Ectodermal cell (in vitro differentiated cells): ENCODE measurements around the gene RMP24.
A peak's percentile ranks its signal among the peaks of the same experiment; 100 is the strongest.
"Not testable (repeated sequence)": the region's sequence is repeated elsewhere in the genome, so short reads cannot be mapped to it uniquely, and the experiment has no call there.

Experiments
- H3K27ac ChIP-seq: 2 replicates; pipeline ENCODE4 v1.7.0; 2013; ENCODE audit warnings: mild to moderate bottlenecking, low read depth, low read length; ENCODE audit not compliant: insufficient read depth, poor library complexity, severe bottlenecking
- H3K27me3 ChIP-seq: 2 replicates; pipeline ENCODE4 v1.7.0; 2013; ENCODE audit warnings: mild to moderate bottlenecking, low read length; ENCODE audit not compliant: insufficient read depth, control insufficient read depth, poor library complexity, severe bottlenecking
- H3K36me3 ChIP-seq: one replicate; pipeline ENCODE4 v1.7.0; 2013; ENCODE audit warnings: low read length; ENCODE audit not compliant: control insufficient read depth, insufficient read depth
- H3K4me1 ChIP-seq: one replicate; pipeline ENCODE4 v1.7.0; 2013; ENCODE audit warnings: low read length; ENCODE audit not compliant: control insufficient read depth, insufficient read depth
- H3K4me3 ChIP-seq: 2 replicates; pipeline ENCODE4 v1.7.0; 2013; ENCODE audit warnings: low read depth, low read length, control low read depth; ENCODE audit not compliant: insufficient read depth
- H3K9me3 ChIP-seq: 2 replicates; pipeline ENCODE4 v1.7.0; 2013; ENCODE audit warnings: mild to moderate bottlenecking, low read length, moderate library complexity; ENCODE audit not compliant: control insufficient read depth
- WGBS, 2 experiments: methylation state at CpG; one replicate each; pipeline ENCODE4 v1.1.7; 2013; ENCODE audit warnings: missing lambda C conversion rate in 2 of 2; 5-methylcytosine and 5-hydroxymethylcytosine counted together

RMP24 gene

DNA sequence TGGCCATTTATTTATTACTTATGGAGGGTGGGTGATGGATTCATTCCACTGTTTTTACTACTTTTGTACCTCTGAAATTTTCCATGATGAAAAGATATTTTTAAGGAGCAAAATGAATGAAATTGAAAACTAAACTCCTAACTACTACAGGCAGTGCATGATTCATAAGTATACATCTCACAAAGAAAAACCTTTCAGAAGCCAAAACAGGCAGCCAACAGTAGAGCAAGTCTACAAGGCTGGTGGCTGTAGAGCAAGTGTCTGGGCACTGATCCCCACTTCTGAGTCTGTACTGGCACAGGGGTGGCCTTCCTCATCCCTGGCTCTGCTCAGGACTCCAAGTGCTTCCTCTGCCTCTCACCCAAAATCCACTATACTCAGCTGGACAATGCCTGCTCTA, 8.2 kb upstream of the RMP24 start:
- H3K27ac ChIP-seq = no peak overlapping the region
- H3K4me3 ChIP-seq = no peak overlapping the region
- no peaks in the 10 kb centered on the region for H3K36me3 ChIP-seq
- no peaks in the 10 kb centered on the region for H3K9me3 ChIP-seq
- H3K27me3 ChIP-seq = no peaks in the 10 kb centered on the region
- no peaks in the 10 kb centered on the region for H3K4me1 ChIP-seq

DNA sequence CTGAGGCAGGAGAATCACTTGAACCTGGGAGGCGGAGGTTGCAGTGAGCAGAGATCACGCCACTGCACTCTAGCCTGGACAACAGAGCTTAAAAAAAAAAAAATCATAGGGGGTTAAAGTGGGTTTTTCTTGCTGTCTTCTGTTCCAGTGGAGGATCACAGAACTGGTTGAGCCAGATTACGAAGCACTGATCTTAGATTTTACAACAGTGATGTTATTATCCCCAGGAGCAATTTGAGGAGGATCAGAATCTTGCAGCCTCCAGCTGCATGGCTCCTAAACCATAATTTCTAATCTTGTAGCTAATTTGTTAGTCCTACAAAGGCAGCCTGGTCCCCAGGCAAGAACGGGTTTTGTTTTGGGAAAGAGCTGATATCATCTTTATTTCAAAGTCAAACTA, 4.6 kb upstream of the RMP24 start:
- not testable (repeated sequence) for H3K4me3 ChIP-seq
- 90 to 94% methylated on average over 3 to 4 of the region's 4 CpGs for WGBS, 2 experiments

DNA sequence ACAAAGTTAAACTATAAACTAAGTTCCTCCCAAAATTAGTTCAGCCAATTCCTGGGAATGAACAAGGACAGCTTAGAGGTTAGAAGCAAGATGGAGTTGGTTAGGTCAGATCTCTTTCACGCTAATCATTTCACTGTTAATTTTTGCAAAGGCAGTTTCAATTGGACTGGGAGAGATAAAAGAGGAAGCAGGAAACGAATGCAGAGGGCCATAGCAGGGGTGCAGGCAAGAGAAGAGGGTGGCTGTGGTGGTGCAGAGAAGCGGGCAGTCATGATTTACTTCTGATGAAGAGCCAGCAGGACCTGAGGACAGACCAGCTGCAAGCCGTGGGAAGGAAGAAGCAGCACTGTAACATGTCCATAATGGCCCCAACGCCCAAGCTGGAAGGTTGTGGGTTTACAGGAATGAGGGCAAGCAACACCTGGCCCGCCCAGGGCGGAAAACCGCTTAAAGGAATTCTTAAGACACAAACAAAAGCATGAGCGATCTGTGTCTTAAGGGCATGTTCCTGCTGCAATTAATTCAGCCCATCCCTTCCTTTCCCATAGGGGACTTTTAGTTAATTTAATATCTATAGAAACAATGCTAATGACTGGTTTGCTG, 4.1 kb upstream of the RMP24 start:
- Histone ChIP-seq H3K27ac (no peak overlapping the region), H3K36me3 (no peaks in the 10 kb centered on the region), H3K4me3 (no peak overlapping the region), H3K9me3 (no peaks in the 10 kb centered on the region), H3K27me3 (no peaks in the 10 kb centered on the region), H3K4me1 (no peaks in the 10 kb centered on the region)
- WGBS, 2 experiments = 91 to 94% methylated on average over 9 of the region's 9 CpGs

More for the DNA sequence above, 4.6 kb upstream of the RMP24 start:
- H3K36me3 ChIP-seq, H3K4me1 ChIP-seq, H3K27me3 ChIP-seq, H3K9me3 ChIP-seq, H3K27ac ChIP-seq: not testable (repeated sequence)

DNA sequence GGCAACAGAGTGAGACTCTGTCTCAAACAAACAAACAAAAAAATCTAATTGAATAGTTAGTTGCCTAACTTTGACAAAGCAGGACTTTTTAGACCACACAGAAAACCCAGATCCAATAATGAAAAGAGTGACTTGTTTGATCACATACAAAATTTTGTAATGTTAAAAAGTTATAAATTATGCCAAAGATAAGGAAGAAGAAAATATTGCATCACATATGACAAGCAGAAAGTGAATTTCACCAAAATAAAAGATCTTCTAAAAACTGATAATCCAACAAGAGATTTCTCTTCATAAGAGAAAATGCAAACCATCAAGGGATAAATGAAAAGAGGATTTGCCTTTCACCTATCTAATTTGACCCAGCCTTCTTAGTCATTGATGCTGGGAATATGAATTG, 2.8 kb upstream of the RMP24 start:
- Histone ChIP-seq H3K4me3 (no peak overlapping the region), H3K4me1 (no peaks in the 10 kb centered on the region), H3K27ac (no peak overlapping the region), H3K36me3 (no peaks in the 10 kb centered on the region), H3K9me3 (no peaks in the 10 kb centered on the region), H3K27me3 (no peaks in the 10 kb centered on the region)

DNA sequence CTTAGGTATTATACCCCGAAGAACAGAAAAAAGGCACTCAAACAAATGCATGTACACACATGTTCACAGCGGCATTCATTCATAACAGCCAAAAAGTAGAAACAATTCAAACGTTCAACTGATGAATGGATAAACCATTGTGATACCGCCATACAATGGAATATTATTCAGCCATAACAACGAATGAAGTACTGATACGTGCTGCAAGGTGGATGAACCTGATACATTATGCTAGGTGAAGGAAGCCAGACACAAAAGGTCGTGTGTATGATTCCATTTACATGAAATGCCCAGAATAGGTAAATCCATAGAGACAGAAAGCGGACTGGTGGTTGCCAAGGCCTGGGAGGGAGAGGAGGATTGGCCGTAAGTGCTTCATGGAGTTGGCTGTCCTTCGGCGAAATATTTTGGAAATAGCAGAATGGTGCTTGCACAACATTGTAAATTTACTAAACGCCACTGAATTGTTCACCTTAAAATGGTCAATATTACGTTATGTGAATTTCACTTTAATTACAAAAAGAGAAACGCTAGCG, 750 bp upstream of the RMP24 start:
- H3K4me1 ChIP-seq = no peaks in the 10 kb centered on the region
- no peak overlapping the region for H3K27ac ChIP-seq
- peaks cover 10% of the 10 kb centered on the region for H3K36me3 ChIP-seq
- 50 to 56% methylated on average over 14 to 15 of the region's 15 CpGs for WGBS, 2 experiments
- H3K4me3 ChIP-seq = peak overlapping the region; percentile 69
- H3K27me3 ChIP-seq = no peaks in the 10 kb centered on the region
- H3K9me3 ChIP-seq = no peaks in the 10 kb centered on the region

DNA sequence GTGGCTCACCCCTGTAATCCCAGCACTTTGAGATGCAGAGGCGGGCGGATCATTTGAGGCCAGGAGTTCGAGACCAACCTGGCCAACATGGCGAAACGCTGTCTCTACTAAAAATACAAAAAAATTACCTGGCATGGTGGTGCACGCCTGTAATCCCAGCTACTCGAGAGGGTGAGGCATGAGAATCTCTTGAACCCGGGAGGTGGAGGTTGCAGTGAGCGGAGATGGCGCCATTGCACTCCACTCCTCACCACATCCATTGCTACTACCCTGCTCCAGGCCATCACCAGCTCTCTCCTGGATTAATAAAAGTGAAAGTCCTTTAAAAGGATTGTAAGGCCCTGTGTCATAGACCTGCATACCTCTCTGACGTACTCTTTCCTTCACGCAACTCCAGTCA, 1.2 kb downstream of the RMP24 start:
- Histone ChIP-seq H3K36me3 (peaks cover 26% of the 10 kb centered on the region), H3K27ac (no peak overlapping the region), H3K9me3 (no peaks in the 10 kb centered on the region), H3K4me1 (no peaks in the 10 kb centered on the region), H3K4me3 (peak overlapping the region; percentile 69), H3K27me3 (no peaks in the 10 kb centered on the region)
- WGBS, 2 experiments = 87 to 89% methylated on average over 12 of the region's 12 CpGs

DNA sequence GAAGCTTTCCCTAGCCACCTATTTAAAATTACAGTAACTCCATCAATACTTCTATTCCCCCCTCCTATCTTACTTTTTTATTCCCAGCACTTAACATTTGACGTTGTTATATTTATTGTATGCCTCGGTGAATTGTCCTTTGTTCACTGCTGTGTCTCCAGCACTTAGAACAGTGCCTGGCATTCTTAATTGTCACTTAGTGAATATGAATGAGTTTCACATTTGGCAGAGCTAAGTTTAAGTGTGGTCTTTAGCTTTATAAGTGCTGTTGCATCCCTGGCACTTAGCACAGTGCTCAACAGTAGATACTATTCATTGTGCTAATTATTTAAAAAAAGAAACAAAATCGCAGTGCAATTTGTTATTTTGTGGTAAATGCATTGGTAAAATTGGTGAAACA, 1.7 kb downstream of the RMP24 start:
- H3K4me1 ChIP-seq = no peaks in the 10 kb centered on the region
- no peak overlapping the region for H3K4me3 ChIP-seq
- H3K27me3 ChIP-seq = no peaks in the 10 kb centered on the region
- WGBS, 2 experiments = 96 to 97% methylated on average over 3 of the region's 3 CpGs
- peaks cover 27% of the 10 kb centered on the region for H3K36me3 ChIP-seq
- H3K27ac ChIP-seq = no peak overlapping the region
- no peaks in the 10 kb centered on the region for H3K9me3 ChIP-seq

DNA sequence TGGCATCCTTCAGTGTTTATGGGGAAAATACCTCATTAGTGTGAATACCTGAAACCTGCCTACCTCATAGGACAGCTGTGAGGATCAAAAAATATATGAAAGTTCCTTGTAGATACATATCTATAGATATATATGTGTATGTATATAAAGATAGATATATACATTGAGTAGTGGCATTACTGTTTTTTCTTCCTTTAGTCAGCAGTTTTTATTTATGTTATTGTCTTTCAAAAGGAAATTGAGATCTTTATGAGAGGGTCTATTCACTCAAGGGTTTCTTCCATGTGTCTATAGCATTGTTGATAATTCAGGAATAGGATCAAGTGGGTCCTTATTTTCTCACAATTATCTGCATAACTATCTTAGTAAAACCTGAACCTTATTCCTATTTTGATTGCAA, 6.6 kb downstream of the RMP24 start:
- H3K27me3 ChIP-seq = no peaks in the 10 kb centered on the region
- no peak overlapping the region for H3K4me3 ChIP-seq
- H3K36me3 ChIP-seq = peaks cover 36% of the 10 kb centered on the region
- no peak overlapping the region for H3K27ac ChIP-seq
- no peaks in the 10 kb centered on the region for H3K4me1 ChIP-seq
- H3K9me3 ChIP-seq = no peaks in the 10 kb centered on the region

DNA sequence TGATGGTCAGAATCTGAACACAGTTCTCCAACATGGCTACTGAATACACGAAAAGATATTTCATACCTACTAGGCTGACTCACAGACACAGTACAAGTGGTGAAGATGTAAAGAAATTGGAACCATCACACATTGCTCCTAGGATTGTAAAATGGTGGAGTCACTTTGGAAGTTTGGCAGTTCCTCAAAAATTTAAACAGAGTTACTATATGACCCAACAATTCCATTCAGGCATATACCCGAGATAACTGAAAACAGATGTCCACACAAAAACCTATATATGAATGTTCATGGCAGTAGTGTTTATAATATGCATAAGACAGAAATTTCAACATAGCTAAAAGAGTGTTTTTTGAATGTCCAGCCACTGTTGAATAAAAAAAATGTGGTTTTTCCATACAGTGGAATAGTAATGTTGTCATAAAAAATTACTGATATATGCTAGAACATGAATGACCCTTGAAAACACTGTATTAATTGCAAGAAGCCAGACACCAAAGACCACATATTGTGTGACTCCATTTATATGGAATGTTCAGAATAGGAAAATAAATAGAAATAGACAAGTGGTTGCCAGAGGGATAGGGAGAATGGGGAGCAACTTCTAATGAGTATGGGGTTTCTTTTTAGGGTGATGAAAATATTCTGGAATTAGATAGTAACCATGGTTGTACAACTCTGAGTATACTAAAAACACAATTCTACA, 10.1 kb downstream of the RMP24 start:
- H3K36me3 ChIP-seq = peaks cover 18% of the 10 kb centered on the region
- H3K27me3 ChIP-seq = no peaks in the 10 kb centered on the region
- H3K4me3 ChIP-seq = no peak overlapping the region
- H3K27ac ChIP-seq = no peak overlapping the region
- H3K4me1 ChIP-seq = no peaks in the 10 kb centered on the region
- WGBS, 2 experiments = 90 to 92% methylated on average over 1 to 2 of the region's 2 CpGs
- no peaks in the 10 kb centered on the region for H3K9me3 ChIP-seq

DNA sequence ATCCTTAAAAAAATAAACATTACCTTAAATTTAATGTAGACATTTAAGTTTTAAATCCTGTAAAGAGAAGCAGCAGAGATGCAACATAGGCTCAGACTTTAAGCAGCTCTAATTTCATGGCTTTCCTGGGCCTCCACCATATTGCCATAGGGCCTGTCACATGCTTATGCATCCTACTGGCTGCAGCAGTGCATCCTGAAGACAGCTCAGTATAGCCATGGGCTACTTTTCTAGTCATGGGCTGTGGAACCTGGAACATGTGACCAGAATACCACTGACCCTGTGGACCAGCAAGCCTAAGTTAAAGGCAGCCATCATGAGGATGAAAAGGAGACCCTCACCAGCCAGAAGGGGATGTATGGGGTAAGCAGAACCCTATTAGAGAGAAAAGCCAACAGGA, 10.7 kb downstream of the RMP24 start:
- Histone ChIP-seq H3K4me1 (no peaks in the 10 kb centered on the region), H3K27ac (no peak overlapping the region)

More for the DNA sequence above, 10.7 kb downstream of the RMP24 start:
- no peaks in the 10 kb centered on the region for H3K27me3 ChIP-seq
- no peak overlapping the region for H3K4me3 ChIP-seq
- H3K36me3 ChIP-seq = peaks cover 12% of the 10 kb centered on the region
- H3K9me3 ChIP-seq = no peaks in the 10 kb centered on the region
